Activated T-cell treated with anti-CD3 and anti-CD28 coated beads for 1 hour (primary cell): ENCODE measurements around the gene NOS1.
"Not testable (repeated sequence)": the region's sequence is repeated elsewhere in the genome, so short reads cannot be mapped to it uniquely, and the experiment has no call there.

Source experiments
- DNase-seq: peaks from one replicate; pipeline ENCODE4 v3.0.0-alpha.2; 2020; ENCODE audit warnings: low read depth

Gene NOS1

GRCh38 chr12:117208811-117209455, 152.5 kb downstream of the NOS1 start:
- no peak for DNase-seq

GRCh38 chr12:117208206-117208605, 153.2 kb downstream of the NOS1 start:
- no peak for DNase-seq

GRCh38 chr12:117207675-117208074, 153.8 kb downstream of the NOS1 start:
- DNase-seq = no peak

GRCh38 chr12:117202556-117202955, 158.9 kb downstream of the NOS1 start:
- DNase-seq = no peak

- DNase-seq = no peak
Observed at GRCh38 chr12:117202033-117202432, 159.4 kb downstream of the NOS1 start.

- not testable (repeated sequence) for DNase-seq
Observed at GRCh38 chr12:117199956-117200744, 161.3 kb downstream of the NOS1 start.

GRCh38 chr12:117196334-117196733, 165.1 kb downstream of the NOS1 start:
- DNase-seq = not testable (repeated sequence)

- not testable (repeated sequence) for DNase-seq
Observed at GRCh38 chr12:117195027-117195426, 166.4 kb downstream of the NOS1 start.

- no peak for DNase-seq
Observed at GRCh38 chr12:117193903-117194302, 167.5 kb downstream of the NOS1 start.

- DNase-seq = not testable (repeated sequence)
Observed at GRCh38 chr12:117192581-117192980, 168.8 kb downstream of the NOS1 start.

- no peak for DNase-seq
Observed at GRCh38 chr12:117192057-117192456, 169.4 kb downstream of the NOS1 start.

GRCh38 chr12:117190210-117190781, 171.1 kb downstream of the NOS1 start, which contains the start of gene FBXO21:
Gene FBXO21 (minus strand): TSS chr12:117190470. CDS start chr12:117190456, 14 bp downstream.
- peak; percentile 93 for DNase-seq

GRCh38 chr12:117189725-117190209, 171.7 kb downstream of the NOS1 start:
- peak; percentile 16 for DNase-seq

GRCh38 chr12:117188961-117189724, 172.3 kb downstream of the NOS1 start:
- no peak for DNase-seq

GRCh38 chr12:117188121-117188665, 173.2 kb downstream of the NOS1 start:
- DNase-seq = no peak

GRCh38 chr12:117187421-117187820, 174.0 kb downstream of the NOS1 start:
- DNase-seq = no peak

- DNase-seq = no peak
Observed at GRCh38 chr12:117182866-117183265, 178.6 kb downstream of the NOS1 start.

GRCh38 chr12:117181468-117181843, 180.0 kb downstream of the NOS1 start:
- not testable (repeated sequence) for DNase-seq

GRCh38 chr12:117180758-117181467, 180.5 kb downstream of the NOS1 start:
- no peak for DNase-seq

- no peak for DNase-seq
Observed at GRCh38 chr12:117178745-117179144, 182.7 kb downstream of the NOS1 start.

GRCh38 chr12:117178301-117178700, 183.1 kb downstream of the NOS1 start:
- DNase-seq = no peak
